Stimulated activated CD4-positive, alpha-beta T cell treated with anti-CD3 and anti-CD28 coated beads, Interleukin-12 subunit alpha, Interleukin-12 subunit beta, amount 100 ng/mL, for 48 hours (primary cell): ENCODE results near the gene TNNI2.
A peak's percentile ranks its signal among the peaks of the same experiment; 100 is the strongest.

Experiments
- DNase-seq, 3 donors: peaks; one replicate each; pipeline ENCODE4 v3.0.0-alpha.2; 2020; ENCODE audit warnings: low read depth in 2 of 3, low spot score in 1 of 3

The TNNI2 gene

GRCh38 chr11:1844221-1845094, 5.7 kb downstream of the TNNI2 start:
- DNase-seq = no peak

- no peak for DNase-seq
These were observed 6.3 kb downstream of the TNNI2 start for GRCh38 chr11:1845095-1845429.

- no peak for DNase-seq
These were observed 7.0 kb downstream of the TNNI2 start for GRCh38 chr11:1845561-1846452.

GRCh38 chr11:1846453-1846932, 7.7 kb downstream of the TNNI2 start:
- DNase-seq = no peak

GRCh38 chr11:1847006-1847735, 8.4 kb downstream of the TNNI2 start:
- no peak for DNase-seq

- DNase-seq = no peak
These were observed 9.3 kb downstream of the TNNI2 start for GRCh38 chr11:1847926-1848639.

GRCh38 chr11:1848640-1849430, 10.1 kb downstream of the TNNI2 start:
- no peak for DNase-seq

- no peak for DNase-seq
These were observed 12.8 kb downstream of the TNNI2 start for GRCh38 chr11:1851468-1852180.

GRCh38 chr11:1852271-1852876, 13.6 kb downstream of the TNNI2 start:
- DNase-seq = no peak

GRCh38 chr11:1852877-1853276, 14.1 kb downstream of the TNNI2 start, which contains the start of gene LSP1:
Gene LSP1, plus strand, starts transcription at chr11:1853084. Its CDS starts 61 bp downstream, at chr11:1853145.
- peak; percentile 70 to 81 (median 77) for DNase-seq

GRCh38 chr11:1853376-1854131, 14.8 kb downstream of the TNNI2 start:
- no peak for DNase-seq

GRCh38 chr11:1854132-1854948, 15.6 kb downstream of the TNNI2 start:
- DNase-seq = no peak

GRCh38 chr11:1854949-1855885, 16.4 kb downstream of the TNNI2 start:
- DNase-seq = peak in 2 of 3 donors; percentile 33 to 42

GRCh38 chr11:1855886-1856265, 17.1 kb downstream of the TNNI2 start:
- no peak for DNase-seq

- no peak for DNase-seq
These were observed 17.7 kb downstream of the TNNI2 start for GRCh38 chr11:1856306-1857005.
